GM18505 (cell line): Measurements from ENCODE around the gene SUDS3.

Source experiments
- ATAC-seq: cut with Tn5 transposase; IDR thresholded peaks from one replicate; pipeline ENCODE4 v1.9.1; 2021; ENCODE audit not compliant: unreplicated experiment
- POLR2A ChIP-seq: IDR thresholded peaks from 4 replicates; pipeline ENCODE4 v1.6.1; 2011; ENCODE audit warnings: borderline replicate concordance; ENCODE audit not compliant: insufficient read depth, insufficient read length; ENCODE audit errors: extremely low read depth

Gene SUDS3

DNA sequence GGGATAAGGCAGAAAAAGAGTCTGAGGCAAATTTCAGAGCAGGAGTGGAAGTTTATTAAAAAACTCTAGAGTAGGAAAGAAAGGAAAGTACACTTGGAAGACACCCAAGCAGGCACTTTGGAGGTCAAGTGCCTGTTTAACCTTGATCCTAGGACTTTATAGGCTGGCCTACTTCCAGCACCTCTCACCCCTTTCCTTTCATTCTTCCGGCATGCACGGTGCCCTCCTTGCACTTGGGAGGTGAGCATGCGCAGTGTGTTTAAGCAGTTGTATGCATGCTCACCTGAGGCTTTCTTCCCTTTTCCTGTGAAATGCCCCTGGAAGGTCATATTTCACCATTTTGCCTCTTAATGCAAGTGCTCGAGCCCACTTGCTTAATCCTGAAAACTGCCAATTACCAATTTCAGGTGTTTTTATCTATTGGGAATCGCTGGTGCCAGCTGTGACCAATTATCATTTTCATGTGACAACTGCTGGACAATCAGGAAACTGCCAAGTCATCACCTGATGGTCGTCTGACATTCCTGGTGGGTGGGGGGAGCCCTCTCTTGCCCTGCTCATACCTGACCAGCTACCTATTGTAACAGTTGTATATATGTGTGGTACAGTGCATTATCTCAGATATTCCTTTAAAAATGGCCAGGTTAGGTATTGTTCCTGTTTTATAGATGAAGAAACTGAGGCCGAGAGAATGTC lies 53.5 kb downstream of the SUDS3 start:
- no peak for ATAC-seq
- TF ChIP-seq POLR2A: no peak

DNA sequence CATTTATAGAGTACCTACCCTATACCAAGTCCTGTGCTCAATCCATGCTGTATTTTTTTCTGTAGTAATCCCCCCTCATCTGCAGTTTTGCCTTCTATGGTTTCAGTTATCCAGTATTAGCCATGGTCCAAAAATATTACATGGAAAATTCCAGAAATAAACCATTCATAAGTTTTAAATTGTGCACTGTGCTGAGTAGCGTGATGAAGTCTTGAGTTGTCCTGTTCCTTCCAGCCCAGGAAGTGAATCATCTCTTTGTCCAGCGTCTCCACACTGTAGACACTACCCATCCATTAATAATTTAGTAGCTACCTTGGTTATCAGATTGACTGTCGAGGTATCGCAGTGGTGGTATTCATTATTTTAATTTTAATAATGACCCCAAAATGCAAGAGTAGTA lies 54.2 kb downstream of the SUDS3 start:
- ATAC-seq: no peak
- TF ChIP-seq POLR2A: no peak

DNA sequence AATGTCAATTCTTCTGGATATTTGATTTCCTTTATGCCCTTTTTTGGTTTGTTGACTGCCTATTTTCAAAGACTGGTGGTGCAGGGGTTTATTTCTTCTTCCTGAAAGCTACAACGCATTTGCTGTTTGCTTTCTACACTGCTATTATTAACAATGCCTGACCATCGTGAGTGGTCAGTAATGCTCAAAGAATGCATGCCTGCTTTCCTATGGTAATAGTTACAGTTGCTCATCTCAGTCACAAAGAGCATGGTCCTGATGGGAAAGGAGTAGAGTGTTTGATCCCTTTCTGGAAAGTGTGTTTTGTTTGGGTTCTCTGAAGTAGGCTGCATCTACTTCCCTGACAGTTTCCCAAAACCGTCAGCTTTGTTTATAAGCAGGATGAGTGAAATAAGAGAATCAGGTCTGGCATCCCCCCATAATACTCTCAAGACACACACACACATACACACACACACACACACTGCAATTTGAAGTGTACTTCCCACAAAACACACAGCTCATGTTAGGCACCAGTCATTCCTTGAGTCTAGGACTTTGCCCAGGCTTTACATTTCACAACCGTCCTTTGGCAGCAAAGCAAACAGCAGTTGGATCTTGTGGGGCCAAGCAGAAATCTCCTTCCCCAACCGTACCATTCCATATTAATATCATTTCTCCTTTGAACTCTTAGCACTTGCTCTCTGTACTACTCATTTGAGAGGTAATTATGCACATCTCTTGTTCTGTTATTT lies 56.6 kb downstream of the SUDS3 start:
- no peak for TF ChIP-seq POLR2A
- ATAC-seq: no peak

DNA sequence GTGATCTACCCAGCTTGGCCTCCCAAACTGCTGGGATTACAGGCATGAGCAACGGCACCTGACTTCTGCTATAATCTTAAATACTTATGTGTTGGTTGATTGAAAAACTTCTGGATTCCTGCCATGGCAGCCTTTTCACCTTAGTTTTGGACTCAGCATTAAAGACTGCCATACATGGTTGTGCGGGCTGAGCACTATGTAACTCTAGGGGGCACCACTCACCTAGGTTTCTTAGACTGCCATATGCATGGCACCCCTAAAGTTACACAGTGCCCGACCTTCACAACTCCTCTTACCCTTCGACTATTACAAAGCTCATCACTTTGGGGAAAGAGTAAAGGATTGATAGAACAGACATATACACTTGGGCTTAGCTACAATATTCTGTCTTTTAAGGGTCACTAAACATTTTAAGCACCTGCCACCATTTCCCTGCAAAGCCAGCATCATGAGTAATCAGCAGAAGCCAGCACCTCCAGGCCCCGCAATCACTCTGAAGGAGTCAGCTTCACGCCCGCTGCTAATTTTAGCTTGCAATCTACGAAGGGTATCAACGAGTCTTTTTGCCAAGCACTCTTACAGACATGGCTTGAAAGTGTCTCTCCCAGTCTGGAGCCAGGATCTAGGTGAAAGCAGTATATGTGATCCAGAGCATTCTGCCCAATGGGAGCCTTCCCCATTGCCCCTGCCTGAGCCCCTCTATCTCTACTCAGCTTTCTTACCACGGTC lies 59.8 kb downstream of the SUDS3 start:
- ATAC-seq: no peak

DNA sequence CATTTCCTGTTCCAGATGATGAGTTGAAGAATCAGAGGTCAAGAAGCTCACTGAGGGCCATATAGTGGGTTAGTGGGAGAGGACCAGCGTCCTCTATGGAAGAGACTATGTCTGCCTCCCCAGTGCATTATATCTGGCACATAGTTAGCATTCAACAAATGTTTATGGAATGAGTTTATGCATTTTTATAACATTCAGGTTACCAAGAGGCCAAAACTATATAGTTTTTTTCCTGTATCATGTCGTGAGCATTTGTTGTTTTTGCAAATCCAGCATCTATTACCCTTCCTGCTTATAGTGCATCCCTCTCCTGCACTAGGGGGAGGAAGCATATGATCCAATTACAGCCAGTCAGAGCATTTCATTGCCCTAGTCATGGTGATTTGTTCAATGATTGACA lies 60.6 kb downstream of the SUDS3 start:
- TF ChIP-seq POLR2A: no peak
- no peak for ATAC-seq

More for the DNA sequence above, 59.8 kb downstream of the SUDS3 start:
- no peak for TF ChIP-seq POLR2A

DNA sequence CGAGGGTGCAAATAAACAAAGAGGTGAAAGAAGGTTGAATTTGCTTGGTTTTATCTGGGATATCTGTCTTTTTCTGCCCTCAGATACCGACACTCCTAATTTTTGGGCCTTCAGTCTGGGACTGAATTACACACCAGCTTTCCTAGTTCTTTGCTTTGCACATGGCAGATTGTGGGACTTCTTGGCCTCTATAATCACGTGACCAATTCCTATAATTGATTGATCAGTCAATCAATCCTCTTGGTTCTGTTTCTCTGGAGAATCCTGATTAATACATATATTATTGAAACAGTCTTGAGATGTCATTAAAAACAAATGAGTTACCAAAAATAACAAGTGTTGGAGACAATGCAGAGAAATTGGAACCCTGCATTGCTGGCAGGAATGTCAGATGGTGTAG lies 62.7 kb downstream of the SUDS3 start:
- ATAC-seq: no peak
- TF ChIP-seq POLR2A: no peak

DNA sequence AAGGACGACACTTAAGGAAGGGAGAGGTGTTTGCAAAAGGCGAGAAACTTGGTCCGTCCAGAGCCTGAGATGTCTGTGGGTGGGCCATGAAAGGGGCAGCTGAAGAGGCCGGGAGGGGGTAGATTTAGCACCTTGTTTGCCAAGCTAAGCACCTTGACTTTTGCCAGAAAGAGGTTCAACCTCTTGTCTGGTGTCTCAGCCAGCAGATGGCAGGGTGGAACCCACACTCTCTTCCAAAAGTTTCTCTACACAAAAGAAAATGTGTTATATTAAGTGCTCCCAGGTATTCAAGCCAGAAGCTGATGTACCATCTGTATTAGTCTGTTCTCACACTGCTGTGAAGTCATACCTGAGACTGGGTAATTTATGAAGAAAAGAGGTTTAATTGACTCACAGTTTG lies 69.9 kb downstream of the SUDS3 start:
- no peak for ATAC-seq
- TF ChIP-seq POLR2A: no peak

DNA sequence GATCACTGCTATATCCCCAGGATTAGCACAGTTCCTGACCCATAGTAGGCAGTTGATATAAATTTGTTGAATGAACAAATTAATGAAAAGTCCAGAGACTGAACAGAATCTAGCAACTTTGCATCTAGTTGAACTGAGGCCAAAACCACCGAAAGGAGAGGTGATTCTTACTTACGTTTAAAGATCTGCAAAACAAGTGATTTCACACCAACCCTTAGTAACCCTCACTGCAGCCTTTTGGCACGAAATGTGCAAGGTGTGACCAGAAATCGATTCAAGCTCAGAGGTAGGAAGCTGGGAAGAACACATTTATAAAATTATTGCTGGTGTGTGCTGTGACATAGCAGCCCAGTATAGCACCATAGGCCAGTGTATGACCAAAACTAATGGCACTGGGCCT lies 70.8 kb downstream of the SUDS3 start:
- no peak for ATAC-seq
- no peak for TF ChIP-seq POLR2A

DNA sequence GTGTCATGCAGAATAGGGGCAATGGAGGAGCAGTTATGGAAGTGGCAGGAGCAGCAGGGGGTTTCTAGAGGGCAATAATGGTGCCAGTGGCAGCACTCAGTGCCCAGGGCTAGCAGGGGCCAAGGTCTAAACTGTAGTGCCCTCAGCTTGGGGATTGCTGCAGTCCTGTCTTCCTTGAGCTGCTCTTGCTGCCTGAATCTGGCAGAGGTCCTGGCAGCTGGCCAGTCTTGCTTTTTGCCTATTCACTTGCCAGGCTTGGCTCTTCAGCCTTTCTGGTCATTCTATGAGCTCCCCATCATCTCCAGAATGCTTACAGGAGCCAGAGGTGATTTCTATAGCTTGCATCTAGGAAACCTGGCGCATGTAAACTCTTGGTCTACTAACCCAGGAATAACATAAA lies 72.0 kb downstream of the SUDS3 start:
- no peak for TF ChIP-seq POLR2A
- no peak for ATAC-seq

DNA sequence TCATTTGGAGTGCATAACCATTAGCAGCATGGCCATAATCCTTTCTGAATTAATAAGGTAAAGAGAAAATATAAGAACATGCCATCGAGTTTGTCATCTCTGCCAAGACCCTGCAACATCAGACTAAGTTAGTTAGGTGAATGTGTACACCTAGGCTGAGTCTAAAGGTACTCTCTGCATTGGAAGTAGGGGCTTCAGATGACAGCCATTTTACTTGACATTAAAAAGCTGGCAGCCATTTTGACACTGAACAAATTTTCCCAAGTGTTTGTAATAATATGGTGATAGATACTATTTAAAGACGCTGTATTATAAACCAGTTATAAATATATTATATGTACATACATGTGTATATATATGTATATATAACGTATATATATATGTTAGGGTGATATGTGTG lies 79.0 kb downstream of the SUDS3 start:
- TF ChIP-seq POLR2A: no peak

DNA sequence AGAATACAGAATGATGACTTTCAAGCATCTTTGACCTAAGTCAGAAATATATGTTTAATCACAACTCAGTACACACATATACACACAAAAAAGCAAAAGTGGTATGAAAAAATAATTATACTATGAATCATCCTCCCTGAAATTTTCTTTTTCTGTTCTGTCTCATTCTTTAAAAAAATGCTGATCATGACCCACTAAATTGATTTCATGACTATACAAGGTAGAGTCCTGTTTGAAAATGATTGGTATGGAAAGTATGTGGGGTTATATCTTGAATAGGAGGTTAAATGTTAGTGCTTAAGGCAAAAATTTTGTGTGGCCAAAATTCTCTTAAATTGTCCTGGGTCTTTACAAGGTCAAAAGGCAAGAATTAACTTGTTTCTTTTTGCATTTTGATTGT lies 80.4 kb downstream of the SUDS3 start:
- TF ChIP-seq POLR2A: no peak
- no peak for ATAC-seq

More for the DNA sequence above, 79.0 kb downstream of the SUDS3 start:
- ATAC-seq: no peak

DNA sequence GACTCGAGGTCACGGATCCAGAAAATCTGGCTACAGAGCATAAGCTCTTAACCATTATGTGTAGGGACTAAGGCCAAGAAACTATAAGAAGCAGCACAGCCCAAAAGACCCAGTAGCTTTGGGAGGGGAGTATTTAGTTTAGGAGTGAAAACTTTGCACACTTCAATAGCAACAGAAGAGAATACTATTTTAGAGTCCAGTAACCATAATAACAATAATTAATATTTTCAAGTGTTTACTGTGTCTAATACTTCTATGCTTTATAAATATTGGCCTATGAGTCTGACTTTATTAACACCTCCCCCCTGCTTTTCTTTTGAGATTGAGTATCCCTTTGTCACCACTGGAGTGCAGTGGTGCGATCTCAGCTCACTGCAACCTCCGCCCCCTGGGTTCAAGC lies 82.8 kb downstream of the SUDS3 start:
- ATAC-seq: no peak
- TF ChIP-seq POLR2A: no peak

DNA sequence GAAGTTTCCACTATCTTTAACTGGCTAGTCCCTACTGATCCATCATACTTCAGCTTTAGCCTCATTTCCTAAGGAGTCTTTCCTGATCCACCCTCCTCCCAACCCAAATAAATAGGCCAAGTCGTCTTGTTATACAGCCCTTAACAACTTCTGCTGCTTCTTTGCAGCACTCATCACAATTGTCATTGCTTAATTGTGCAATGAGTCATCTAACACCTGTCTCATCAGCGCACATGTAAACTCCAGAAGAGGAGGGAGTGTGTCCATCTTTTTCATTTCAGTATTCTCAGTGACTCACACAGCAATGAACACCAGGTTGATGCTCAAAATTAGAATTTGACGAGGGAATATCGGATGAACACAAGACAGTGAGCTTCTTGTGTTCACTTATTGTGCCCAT lies 87.3 kb downstream of the SUDS3 start:
- no peak for ATAC-seq
- no peak for TF ChIP-seq POLR2A

DNA sequence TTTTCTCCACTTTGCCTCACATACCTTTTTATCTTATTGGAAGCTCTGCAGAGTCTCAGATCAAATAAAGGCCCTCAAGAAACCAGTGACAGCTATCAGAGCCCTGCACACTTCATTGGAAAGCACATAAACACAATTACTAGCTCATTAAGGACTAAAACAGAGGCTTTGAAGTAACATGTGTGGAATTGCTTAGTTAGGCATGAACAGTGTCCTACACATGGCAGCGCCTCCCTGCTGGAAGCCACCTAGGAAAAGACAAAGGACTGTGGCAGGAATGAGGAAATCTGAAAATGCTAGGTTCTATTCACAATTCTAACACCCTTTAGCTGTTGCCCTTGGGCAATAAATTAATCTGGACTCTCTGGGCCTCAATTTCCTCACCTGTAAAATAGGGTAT lies 89.4 kb downstream of the SUDS3 start:
- TF ChIP-seq POLR2A: no peak
- no peak for ATAC-seq
